HUES64 (cell line): ENCODE results near the gene FLOT1.
A peak's percentile ranks its signal among the peaks of the same experiment; 100 is the strongest.
"Not testable (repeated sequence)": the region's sequence is repeated elsewhere in the genome, so short reads cannot be mapped to it uniquely, and the experiment has no call there.

Experiments
- H3K27ac ChIP-seq: 2 replicates; pipeline ENCODE4 v1.7.0; 2013; ENCODE audit warnings: low read depth, low read length, inconsistent platforms
- H3K27me3 ChIP-seq: 2 replicates; pipeline ENCODE4 v1.6.1; 2013; ENCODE audit warnings: mild to moderate bottlenecking, low read length; ENCODE audit not compliant: insufficient read depth
- H3K36me3 ChIP-seq: 2 replicates; pipeline ENCODE4 v1.6.1; 2013; ENCODE audit warnings: mild to moderate bottlenecking, low read length; ENCODE audit not compliant: insufficient read depth
- H3K4me1 ChIP-seq: 2 replicates; pipeline ENCODE4 v1.6.1; 2013; ENCODE audit warnings: mild to moderate bottlenecking, low read length, moderate library complexity; ENCODE audit not compliant: insufficient read depth
- H3K4me3 ChIP-seq: 2 replicates; pipeline ENCODE4 v1.5.1; 2013; ENCODE audit warnings: mild to moderate bottlenecking, low read length, moderate library complexity
- H3K9ac ChIP-seq: 2 replicates; pipeline ENCODE4 v1.6.1; 2013; ENCODE audit warnings: mild to moderate bottlenecking, low read depth, low read length
- H3K9me3 ChIP-seq: 2 replicates; pipeline ENCODE4 v1.6.1; 2013; ENCODE audit warnings: low read depth, low read length; ENCODE audit not compliant: insufficient read depth
- WGBS: fragments of 150-250, 120-280 bp; methylation state at CpG from one replicate; pipeline ENCODE4 v1.1.7; 2013; ENCODE audit warnings: missing lambda C conversion rate; 5-methylcytosine and 5-hydroxymethylcytosine counted together

Gene FLOT1

DNA sequence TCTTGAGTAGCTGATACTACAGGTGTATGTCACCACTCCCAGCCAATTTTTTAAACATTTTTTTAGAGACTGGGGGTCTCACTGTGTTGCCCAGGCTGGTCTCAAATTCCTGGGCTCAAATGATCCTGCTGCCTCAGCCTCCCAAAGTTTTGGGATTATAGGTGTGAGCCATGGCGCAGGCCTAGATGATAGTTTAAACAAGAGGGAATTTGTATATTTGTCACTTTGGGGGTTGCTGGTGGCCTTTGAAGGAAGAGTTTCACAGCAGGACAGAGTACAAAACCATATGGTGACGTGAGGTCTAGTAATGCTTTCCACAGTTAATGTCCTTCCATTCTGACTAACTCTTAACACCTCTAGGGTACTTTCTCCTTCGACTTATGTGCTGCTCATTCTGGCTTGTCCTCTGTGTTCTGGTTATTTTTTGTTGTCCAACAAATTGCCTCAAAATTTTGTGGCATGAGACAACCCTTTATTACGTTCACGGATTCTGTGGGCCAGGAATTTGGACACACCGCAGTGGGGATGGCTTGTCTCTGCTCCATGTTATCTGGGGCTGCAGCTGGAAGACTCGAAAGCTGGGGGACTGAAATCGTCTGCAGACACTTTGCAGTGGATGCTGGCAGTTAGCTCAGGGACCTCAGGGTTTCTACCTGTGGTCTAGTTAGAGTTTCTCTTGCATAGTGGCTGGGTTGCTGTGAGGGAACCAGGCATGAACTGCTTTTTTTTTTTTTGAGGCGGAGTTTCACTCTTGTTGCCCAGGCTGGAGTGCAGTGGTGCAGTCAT is 24.9 kb upstream of the FLOT1 start:
- 91% methylated on average over 9 of the region's 9 CpGs for WGBS

DNA sequence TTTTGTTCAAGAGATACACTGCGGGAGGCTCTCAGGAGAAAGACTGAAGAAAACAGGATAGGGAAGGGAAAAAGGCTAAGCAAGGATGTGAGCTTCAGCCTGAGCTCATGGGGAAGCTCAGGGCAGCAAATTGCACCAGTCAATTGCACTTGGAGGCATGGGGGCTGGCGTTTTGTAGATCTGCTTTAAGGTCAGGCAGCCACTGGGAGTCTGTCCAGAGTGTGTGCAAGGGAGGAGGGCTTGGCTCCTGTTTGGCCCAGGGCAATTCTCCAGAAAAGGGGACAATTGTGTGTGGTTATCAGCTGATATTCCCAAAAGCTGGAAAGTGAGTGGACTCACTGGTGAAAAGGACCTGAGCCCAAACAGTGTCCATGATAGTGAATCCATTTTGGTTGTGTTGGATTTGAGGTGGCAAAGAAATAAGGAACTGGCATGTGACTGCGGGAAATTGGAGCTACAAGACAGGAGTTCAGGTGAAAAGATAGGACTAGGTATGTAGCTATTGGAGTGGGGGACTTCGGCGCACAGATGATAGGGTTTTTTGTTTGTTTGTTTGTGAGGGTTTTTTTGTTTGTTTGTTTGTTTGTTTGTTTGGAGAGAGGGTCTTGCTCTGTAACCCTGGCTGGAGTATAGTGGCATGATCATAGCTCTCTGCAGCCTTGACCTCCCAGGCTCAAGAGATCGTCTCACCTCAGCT is 24.1 kb upstream of the FLOT1 start:
- Histone ChIP-seq H3K9ac (peak overlapping the region; percentile 29; the same call in 1 of the 2 replicates), H3K36me3 (no peaks in the 10 kb centered on the region), H3K9me3 (no peaks in the 10 kb centered on the region), H3K4me3 (no peak overlapping the region), H3K4me1 (peaks cover 50% of the 10 kb centered on the region), H3K27me3 (no peaks in the 10 kb centered on the region), H3K27ac (peak overlapping the region; percentile 9; the same call in 1 of the 2 replicates)
- WGBS = 82% methylated on average over 6 of the region's 6 CpGs

More for the DNA sequence above, 24.9 kb upstream of the FLOT1 start:
- Histone ChIP-seq H3K4me3 (no peak overlapping the region), H3K9ac (no peak overlapping the region), H3K27me3 (no peaks in the 10 kb centered on the region), H3K4me1 (peaks cover 48% of the 10 kb centered on the region), H3K27ac (no peak overlapping the region), H3K9me3 (no peaks in the 10 kb centered on the region), H3K36me3 (no peaks in the 10 kb centered on the region)

DNA sequence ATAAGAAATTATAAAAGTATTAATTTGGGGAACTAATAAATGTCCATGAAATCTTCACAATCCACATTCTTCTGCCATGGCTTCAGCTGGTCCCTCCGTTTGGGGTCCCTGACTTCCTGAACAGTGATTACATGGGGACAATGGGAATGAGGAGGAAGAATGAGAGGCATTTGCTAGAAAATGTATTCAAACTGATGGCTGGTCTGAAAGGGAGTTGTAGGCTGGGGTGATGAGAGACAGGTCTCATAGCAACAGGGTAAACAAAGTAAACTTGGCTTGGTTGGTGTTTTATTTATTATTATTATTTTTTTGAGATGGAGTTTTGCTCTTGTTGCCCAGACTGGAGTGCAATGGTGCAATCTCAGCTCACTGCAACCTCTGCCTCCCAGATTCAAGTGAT is 23.0 kb upstream of the FLOT1 start:
- Histone ChIP-seq H3K4me1 (peaks cover 53% of the 10 kb centered on the region), H3K9ac (0 out of 2 replicates have a peak overlapping the region, but pooled peaks have one; percentile 10), H3K27ac (peak overlapping the region; percentile 64; the same call in 1 of the 2 replicates)
- H3K4me3 ChIP-seq, H3K9me3 ChIP-seq, H3K27me3 ChIP-seq, H3K36me3 ChIP-seq: not testable (repeated sequence)
- WGBS = 14% methylated on average over 1 of the region's 1 CpG

DNA sequence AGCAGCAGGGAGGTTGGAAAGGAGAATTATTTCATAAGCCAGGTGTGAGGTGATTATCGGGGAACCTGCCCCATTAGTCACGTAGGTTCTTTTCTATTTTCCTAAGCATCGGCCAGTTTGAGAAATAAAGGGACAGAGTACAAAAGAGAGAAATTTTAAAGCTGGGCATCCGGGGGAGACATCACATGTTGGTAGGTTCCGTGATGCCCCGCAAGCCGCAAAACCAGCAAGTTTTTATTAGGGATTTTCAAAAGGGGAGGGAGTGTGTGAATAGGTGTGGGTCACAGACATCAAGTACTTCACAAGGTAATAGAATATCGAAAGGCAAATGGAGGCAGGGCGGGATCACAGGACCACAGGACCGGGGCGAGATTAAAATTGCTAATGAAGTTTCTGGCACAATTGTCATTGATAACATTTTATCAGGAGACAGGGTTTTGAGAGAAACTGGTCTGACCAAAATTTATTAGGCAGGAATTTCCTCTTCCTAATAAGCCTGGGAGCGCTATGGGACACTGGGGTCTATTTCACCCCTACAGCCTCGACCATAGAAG is 22.1 kb upstream of the FLOT1 start:
- H3K4me1 ChIP-seq = peaks cover 45% of the 10 kb centered on the region
- peak overlapping the region; percentile 74; the same call in 1 of the 2 replicates for H3K27ac ChIP-seq
- peak overlapping the region; percentile 24 for H3K4me3 ChIP-seq
- WGBS = 10% methylated on average over 13 of the region's 13 CpGs
- H3K9ac ChIP-seq = peak overlapping the region; percentile 39; the same call in 1 of the 2 replicates
- H3K36me3 ChIP-seq, H3K27me3 ChIP-seq, H3K9me3 ChIP-seq: not testable (repeated sequence)

DNA sequence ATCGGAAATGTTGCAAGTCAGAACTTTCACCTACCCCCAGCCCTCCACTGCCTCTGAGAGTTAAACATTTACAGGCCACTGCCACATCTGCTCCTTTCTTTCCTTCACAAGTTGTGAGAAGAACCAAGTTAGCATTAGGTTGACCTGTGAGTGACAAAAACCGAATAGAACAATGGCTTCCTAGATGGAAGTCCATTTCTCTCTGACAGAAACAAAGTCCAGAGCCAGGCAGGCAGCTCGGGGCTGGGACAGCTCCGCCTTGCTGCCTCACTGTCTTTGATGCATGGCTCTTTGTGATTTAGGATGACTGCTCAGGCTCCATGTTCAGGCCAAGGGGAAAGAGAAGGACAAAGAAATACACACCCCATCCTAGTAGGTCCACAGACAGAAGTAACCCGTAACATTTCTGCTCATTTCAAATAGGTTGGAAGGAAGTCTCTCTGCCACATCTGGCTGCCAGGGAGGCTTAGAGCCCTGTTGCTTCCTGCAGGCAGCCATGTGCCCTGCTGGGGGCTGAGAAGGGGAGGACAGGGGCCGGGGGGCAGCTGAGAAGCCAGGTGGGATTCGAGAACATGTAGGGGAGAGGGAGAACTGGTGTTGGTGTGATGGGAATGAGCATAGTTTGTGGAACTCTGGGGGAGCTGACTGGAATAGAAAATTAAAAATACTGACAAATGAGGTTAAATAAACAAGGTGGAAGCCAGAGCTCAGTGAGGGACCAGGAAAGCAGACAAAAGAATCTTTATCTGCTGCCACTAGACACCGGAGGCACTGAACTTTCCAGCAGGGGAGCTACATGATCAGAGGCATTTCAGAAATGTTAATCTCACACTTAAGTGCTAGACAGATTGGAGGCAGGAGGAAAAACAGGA is 21.4 kb upstream of the FLOT1 start:
- Histone ChIP-seq H3K9me3 (no peaks in the 10 kb centered on the region), H3K27ac (peak overlapping the region; percentile 74), H3K9ac (peak overlapping the region; percentile 39; the same call in 1 of the 2 replicates), H3K36me3 (no peaks in the 10 kb centered on the region), H3K4me3 (peak overlapping the region; percentile 24), H3K27me3 (no peaks in the 10 kb centered on the region), H3K4me1 (peaks cover 44% of the 10 kb centered on the region)
- 29% methylated on average over 7 of the region's 8 CpGs for WGBS

DNA sequence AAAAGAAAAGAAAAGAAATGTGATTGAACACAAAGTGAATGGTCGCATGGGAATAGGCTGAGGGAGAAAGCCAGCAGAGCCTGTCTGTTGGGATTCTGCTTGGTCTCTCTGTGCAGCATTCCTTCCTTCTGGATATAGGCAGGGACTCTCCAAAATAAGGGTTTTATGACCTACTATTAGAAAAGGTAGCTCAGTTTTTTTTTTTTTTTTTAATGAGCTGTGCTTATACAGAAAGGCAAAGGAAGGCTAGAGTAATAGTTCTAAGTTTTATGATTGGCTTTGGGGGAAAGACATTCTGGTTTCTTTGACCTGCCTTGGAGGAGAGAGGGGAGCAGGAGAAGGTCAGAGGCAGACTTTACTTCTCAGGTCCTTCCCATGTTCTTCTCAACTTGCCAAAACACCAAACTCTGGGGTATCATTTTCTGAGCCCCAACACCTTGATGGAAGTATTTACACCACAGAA is 20.7 kb upstream of the FLOT1 start:
- Histone ChIP-seq H3K4me1 (peaks cover 39% of the 10 kb centered on the region), H3K9me3 (no peaks in the 10 kb centered on the region), H3K4me3 (no peak overlapping the region), H3K27ac (peak overlapping the region; percentile 74), H3K36me3 (no peaks in the 10 kb centered on the region), H3K9ac (peak overlapping the region; percentile 39; the same call in 1 of the 2 replicates), H3K27me3 (no peaks in the 10 kb centered on the region)
- 78% methylated on average over 1 of the region's 1 CpG for WGBS

DNA sequence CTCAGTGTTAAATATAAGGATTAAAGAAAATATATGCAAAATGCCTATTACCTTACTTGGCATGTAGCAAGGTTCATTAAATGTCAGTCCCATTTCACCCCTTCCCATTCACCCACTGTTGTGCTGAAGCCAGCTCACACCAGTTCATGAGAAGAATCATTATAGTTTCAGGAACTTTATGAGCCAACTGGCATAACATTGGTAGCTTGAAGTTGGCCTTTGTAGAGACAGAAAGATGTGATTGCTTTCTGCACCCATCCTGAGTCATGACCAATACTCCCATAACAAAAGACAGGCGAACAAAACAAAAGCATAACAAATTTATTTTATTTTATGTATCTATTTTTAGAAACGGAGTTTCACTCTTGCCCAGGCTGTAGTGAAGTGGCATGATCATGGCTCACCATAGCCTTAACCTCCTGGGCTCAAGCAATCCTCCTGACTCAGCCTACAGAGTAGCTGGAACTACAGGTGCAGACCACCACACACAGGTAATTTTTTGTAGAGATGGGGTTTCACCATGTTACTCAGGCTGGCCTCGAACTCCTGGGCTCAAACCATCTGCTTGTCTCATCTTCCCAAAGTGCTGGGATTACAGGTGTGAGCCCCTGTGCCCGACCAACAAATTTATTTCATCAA is 19.4 kb upstream of the FLOT1 start:
- no peak overlapping the region for H3K4me3 ChIP-seq
- no peak overlapping the region for H3K9ac ChIP-seq
- 92% methylated on average over 3 of the region's 4 CpGs for WGBS
- no peaks in the 10 kb centered on the region for H3K36me3 ChIP-seq
- peaks cover 39% of the 10 kb centered on the region for H3K4me1 ChIP-seq
- H3K9me3 ChIP-seq = no peaks in the 10 kb centered on the region
- H3K27me3 ChIP-seq = no peaks in the 10 kb centered on the region
- no peak overlapping the region for H3K27ac ChIP-seq

DNA sequence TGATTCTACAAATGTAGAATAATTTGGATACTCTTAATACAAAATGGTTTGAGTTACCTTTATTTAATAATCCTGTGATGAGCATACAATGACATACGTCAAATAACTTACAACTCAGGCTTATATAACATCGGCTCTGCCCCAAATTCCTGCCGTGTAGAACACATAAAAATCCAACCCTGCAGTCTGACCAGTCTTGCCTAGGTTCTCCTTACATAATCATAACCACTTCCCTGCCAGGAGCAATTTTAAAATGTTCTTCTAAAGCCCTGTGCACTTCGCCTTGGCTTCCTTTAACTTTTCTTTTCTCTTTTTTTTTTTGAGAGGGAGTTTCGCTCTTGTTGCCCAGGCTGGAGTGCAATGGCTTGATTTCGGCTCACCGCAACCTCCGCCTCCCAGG is 18.1 kb upstream of the FLOT1 start:
- 92% methylated on average over 8 of the region's 8 CpGs for WGBS
- Histone ChIP-seq H3K36me3 (no peaks in the 10 kb centered on the region), H3K9me3 (no peaks in the 10 kb centered on the region), H3K4me1 (peaks cover 30% of the 10 kb centered on the region), H3K4me3 (no peak overlapping the region), H3K27ac (no peak overlapping the region), H3K27me3 (no peaks in the 10 kb centered on the region), H3K9ac (no peak overlapping the region)

DNA sequence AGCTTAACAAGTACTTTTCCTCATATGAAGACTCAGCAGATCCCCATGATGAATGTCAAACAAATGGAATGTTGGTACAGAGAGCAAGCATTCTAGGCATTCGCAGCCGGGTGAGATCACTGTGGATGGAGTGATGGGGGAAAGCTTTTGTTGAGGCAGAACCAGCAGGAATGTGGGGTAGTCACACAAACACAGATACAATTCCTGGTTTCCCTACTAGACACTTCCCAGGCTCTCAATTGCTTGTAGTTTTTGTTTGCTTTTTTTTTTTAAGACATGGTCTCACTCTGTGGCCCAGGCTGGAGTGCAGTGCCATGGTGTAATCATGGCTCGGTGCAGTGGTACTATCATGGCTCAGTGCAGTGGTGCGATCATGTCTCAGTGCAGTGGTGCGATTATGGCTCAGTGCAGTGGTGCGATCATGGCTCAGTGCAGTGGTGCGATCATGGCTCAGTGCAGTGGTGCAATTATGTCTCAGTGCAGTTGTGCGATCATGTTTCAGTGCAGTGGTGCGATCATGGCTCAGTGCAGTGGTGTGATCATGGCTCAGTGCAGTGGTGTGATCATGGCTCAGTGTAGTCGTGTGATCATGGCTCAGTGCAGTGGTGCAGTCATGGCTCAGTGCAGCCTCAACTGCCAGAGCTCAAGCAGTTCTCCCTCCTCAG is 17.2 kb upstream of the FLOT1 start:
- no peaks in the 10 kb centered on the region for H3K36me3 ChIP-seq
- H3K4me3 ChIP-seq = no peak overlapping the region
- H3K4me1 ChIP-seq = peaks cover 30% of the 10 kb centered on the region
- WGBS = 90% methylated on average over 10 of the region's 10 CpGs
- H3K27me3 ChIP-seq = no peaks in the 10 kb centered on the region
- no peak overlapping the region; the same call in 1 of the 2 replicates for H3K9ac ChIP-seq
- no peaks in the 10 kb centered on the region for H3K9me3 ChIP-seq
- peak overlapping the region; percentile 19; the same call in 1 of the 2 replicates for H3K27ac ChIP-seq
